HepG2 (cell line): ENCODE measurements around the gene COMMD10. TPM values are rescaled to one million over a fixed set of nuclear protein-coding genes. Genes with fewer than 3 reads are reported as not detected.

Source experiments
- ATAC-seq: fragments of 200-7000 bp; cut with Tn5 transposase; 3 replicates; pipeline ENCODE4 v1.9.1; 2020; ENCODE audit warnings: mild to moderate bottlenecking, moderate library complexity
- BruUV-seq: library from RNA; stranded (reverse); fragments of 400-500 nt; replicated peaks from 2 replicates; lab custom pipeline; 2021; lab: Mats Ljungman, UMichigan
- CTCF ChIA-PET: fragments of 300-600 bp; formaldehyde crosslinking; extraction: SDS; loops from one replicate; lab custom pipeline; 2021; ENCODE audit warnings: low total read pairs, inconsistent platforms, low intra/inter-chr PET ratio; lab: Yijun Ruan, JAX
- POLR2A ChIA-PET: fragments of 350-600 bp; sonication (Branson Sonifier 250); formaldehyde crosslinking; loops from one replicate; lab custom pipeline; 2020; ENCODE audit warnings: antibody characterized with exemption, inconsistent platforms; lab: Yijun Ruan, JAX
- DNase-seq: peaks from one replicate; pipeline ENCODE4 v3.0.0-alpha.2; 2015; ENCODE audit warnings: low spot score
- FAIRE-seq: peaks from 3 replicates; lab custom pipeline; 2011; peaks lifted over from hg19 to GRCh38; lab: Jason Lieb, UNC
- H2AFZ ChIP-seq: one replicate; pipeline ENCODE4 v1.6.1; 2011; ENCODE audit warnings: low read length, inconsistent platforms
- H3K27ac ChIP-seq: fragments of 300-600 bp; 3 replicates; pipeline ENCODE4 v1.8.0; 2011; ENCODE audit warnings: mixed run types, mild to moderate bottlenecking, mixed read lengths, low read length, inconsistent platforms; ENCODE audit not compliant: insufficient read depth; ENCODE audit errors: extremely low read length
- H3K27me3 ChIP-seq, 2 experiments: fragments of 200-600 bp in 1 of 2; 2 replicates in 1 of 2; 3 replicates in 1 of 2; pipeline versions ENCODE4 v1.6.0 to v1.8.0; 2011; ENCODE audit warnings: low read length in 2 of 2, mild to moderate bottlenecking in 2 of 2, moderate library complexity in 2 of 2, inconsistent platforms in 1 of 2; ENCODE audit not compliant: insufficient read depth in 2 of 2, control insufficient read depth in 1 of 2
- H3K36me3 ChIP-seq, 2 experiments: fragments of 200-600 bp in 1 of 2; replicated peaks in 1 of 2; 2 replicates in 1 of 2; 3 replicates in 1 of 2; pipeline versions ENCODE4 v1.5.1 to v1.8.0; 2011; ENCODE audit warnings: low read length in 2 of 2, inconsistent platforms in 1 of 2; ENCODE audit not compliant: insufficient read depth in 2 of 2, control insufficient read depth in 1 of 2
- H3K4me1 ChIP-seq: 2 replicates; pipeline ENCODE4 v1.5.1; 2012; ENCODE audit warnings: low read length, inconsistent platforms; ENCODE audit not compliant: insufficient read depth
- H3K4me2 ChIP-seq: 2 replicates; pipeline ENCODE4 v1.6.0; 2011; ENCODE audit warnings: low read depth, low read length, inconsistent platforms
- H3K4me3 ChIP-seq, 3 experiments: fragments of 200-600 bp in 1 of 3; sonication (generic), shearing (Covaris generic) in 1 of 3; replicated peaks in 1 of 3; 2 replicates each; pipeline ENCODE4 v1.5.1; 2011 to 2016; ENCODE audit warnings: low read length in 3 of 3, inconsistent platforms in 2 of 3, low read depth in 2 of 3, mild to moderate bottlenecking in 2 of 3, control low read depth in 1 of 3, mixed read lengths in 1 of 3; ENCODE audit not compliant: insufficient read depth in 1 of 3
- H3K79me2 ChIP-seq: one replicate; pipeline ENCODE4 v1.6.1; 2011; ENCODE audit warnings: low read length, inconsistent platforms; ENCODE audit not compliant: insufficient read depth
- H3K9ac ChIP-seq: 2 replicates; pipeline ENCODE4 v1.6.0; 2011; ENCODE audit warnings: mild to moderate bottlenecking, low read depth, low read length, inconsistent platforms; ENCODE audit not compliant: insufficient read depth
- H3K9me3 ChIP-seq: 2 replicates; pipeline ENCODE4 v1.5.1; 2012; ENCODE audit warnings: mild to moderate bottlenecking, low read length
- H4K20me1 ChIP-seq: 2 replicates; pipeline ENCODE4 v1.6.0; 2011; ENCODE audit warnings: inconsistent platforms, mild to moderate bottlenecking, low read length, moderate library complexity; ENCODE audit not compliant: insufficient read depth
- HNRNPK ChIP-seq: fragments of 200-400 bp; formaldehyde crosslinking; IDR thresholded peaks from 2 replicates; pipeline ENCODE4 v1.6.1; 2018; ENCODE audit warnings: low read length, low read depth, moderate library complexity, mild to moderate bottlenecking; ENCODE audit not compliant: poor library complexity, severe bottlenecking
- NBN ChIP-seq: fragments of 450-650 bp; conservative IDR thresholded peaks from 2 replicates; pipeline ENCODE4 v1.6.1; 2017
- RAD21 ChIP-seq: fragments of 450-650 bp; formaldehyde crosslinking; IDR thresholded peaks from 2 replicates; pipeline ENCODE4 v1.5.0; 2020; ENCODE audit warnings: mild to moderate bottlenecking
- SMAD9 ChIP-seq: sonication (generic); formaldehyde crosslinking; IDR thresholded peaks from 2 replicates; pipeline ENCODE4 v1.5.1; 2020; ENCODE audit warnings: mild to moderate bottlenecking, missing genetic modification reagents
- ZNF138 ChIP-seq: sonication (generic); formaldehyde crosslinking; IDR thresholded peaks from 2 replicates; pipeline ENCODE4 v1.5.0; 2020; ENCODE audit warnings: mild to moderate bottlenecking, low read depth, missing genetic modification reagents
- WGBS: methylation state at CpG from one replicate; pipeline ENCODE4 v1.1.6; 2017; ENCODE audit warnings: low lambda C conversion rate; 5-methylcytosine and 5-hydroxymethylcytosine counted together
- in situ Hi-C: cut with HindIII; loops from 2 replicates; pipeline ENCODE4 v1.10.0; 2017; ENCODE audit warnings: low pct_unique_long_range_greater_than_20kb; ENCODE audit not compliant: extremely low pct_ligation_motif_present
- intact Hi-C: fragments of 100-400 bp; cut with micrococcal nuclease; formaldehyde crosslinking; loops from one replicate; pipeline ENCODE4 v1.10.0; 2022; ENCODE audit not compliant: unreplicated experiment
- polyA plus RNA-seq, 8 experiments: library from polyadenylated mRNA; depleted of rRNA in 3 of 8; stranded (reverse) in 7 of 8; unstranded in 1 of 8; fragments of >200 nt; fragmentation: Illumina TruSeq in 4 of 8; extraction: Trizol in 4 of 8; gene quantifications; 2 replicates each; pipeline versions ENCODE4 v1.2.1 to v1.2.3, GENCODE V29; 2011 to 2016; ENCODE audit warnings: low read depth in 4 of 8, missing spikeins in 1 of 8, mixed read lengths in 1 of 8; ENCODE audit not compliant: insufficient read depth in 1 of 8
- total RNA-seq, 5 experiments: library from RNA; depleted of rRNA; stranded (reverse); fragments of >200 nt; fragmentation: Illumina TruSeq; extraction: Trizol; gene quantifications; 2 replicates each; pipeline ENCODE4 v1.2.3, GENCODE V29; 2016; ENCODE audit warnings: low read depth in 1 of 5
- TF ChIP-seq, protein P1 (sequence below): sonication (generic); formaldehyde crosslinking; IDR thresholded peaks from 2 replicates; pipeline ENCODE4 v1.9.0; 2022; ENCODE audit warnings: missing genetic modification reagents, mild to moderate bottlenecking, borderline replicate concordance

The COMMD10 gene
- total and polyA plus RNA-seq, 2 of the 13 experiments (the other 11 are each of a cell fraction or from before 2014, with no cell fraction given), result 16.9 to 39.3 TPM

DNA sequence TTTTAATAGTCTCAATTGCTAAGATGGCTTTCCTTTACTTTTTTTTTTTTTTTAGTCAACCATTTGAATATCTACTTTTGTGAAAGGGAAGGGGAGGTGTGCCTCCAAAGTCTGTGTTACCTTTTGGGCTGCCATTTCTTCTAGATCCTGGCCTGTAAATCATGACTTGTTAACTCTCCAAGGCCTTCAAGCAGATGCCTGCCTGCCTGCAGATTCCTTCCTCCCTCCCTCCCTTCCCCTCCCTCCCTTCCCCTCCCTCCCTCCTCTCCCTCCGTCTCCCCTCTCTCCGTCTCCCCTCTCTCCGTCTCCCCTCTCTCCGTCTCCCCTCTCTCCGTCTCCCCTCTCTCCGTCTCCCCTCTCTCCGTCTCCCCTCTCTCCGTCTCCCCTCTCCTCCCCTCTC, 73.1 kb downstream of the COMMD10 start:
- Histone ChIP-seq H3K27me3 (no peaks in the 10 kb centered on the region), H3K9me3 (no peaks in the 10 kb centered on the region), H3K9ac (no peak overlapping the region), H3K4me3 (no peak overlapping the region), H3K4me2 (no peak overlapping the region), H4K20me1 (no peaks in the 10 kb centered on the region), H3K27ac (no peak overlapping the region), H3K36me3 (no peaks in the 10 kb centered on the region), H3K79me2 (no peaks in the 10 kb centered on the region), H2AFZ (no peak overlapping the region), H3K4me1 (peaks cover 19% of the 10 kb centered on the region)
- FAIRE-seq, result no peak
- in situ Hi-C loops, result no loop called here
- intact Hi-C loops, result no loop called here
- over 99% methylated on average over 8 of the region's 8 CpGs for WGBS
- ChIA-PET CTCF (no interaction called here), POLR2A (no interaction called here)
- ATAC-seq, result no peak
- peak; percentile 61 for TF ChIP-seq HNRNPK
- TF ChIP-seq SMAD9 (CRISPR knock-in tag), result no peak
- no peak for TF ChIP-seq NBN
- TF ChIP-seq, protein P1, sequence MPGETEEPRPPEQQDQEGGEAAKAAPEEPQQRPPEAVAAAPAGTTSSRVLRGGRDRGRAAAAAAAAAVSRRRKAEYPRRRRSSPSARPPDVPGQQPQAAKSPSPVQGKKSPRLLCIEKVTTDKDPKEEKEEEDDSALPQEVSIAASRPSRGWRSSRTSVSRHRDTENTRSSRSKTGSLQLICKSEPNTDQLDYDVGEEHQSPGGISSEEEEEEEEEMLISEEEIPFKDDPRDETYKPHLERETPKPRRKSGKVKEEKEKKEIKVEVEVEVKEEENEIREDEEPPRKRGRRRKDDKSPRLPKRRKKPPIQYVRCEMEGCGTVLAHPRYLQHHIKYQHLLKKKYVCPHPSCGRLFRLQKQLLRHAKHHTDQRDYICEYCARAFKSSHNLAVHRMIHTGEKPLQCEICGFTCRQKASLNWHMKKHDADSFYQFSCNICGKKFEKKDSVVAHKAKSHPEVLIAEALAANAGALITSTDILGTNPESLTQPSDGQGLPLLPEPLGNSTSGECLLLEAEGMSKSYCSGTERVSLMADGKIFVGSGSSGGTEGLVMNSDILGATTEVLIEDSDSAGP (CRISPR knock-in tag), result no peak
- no TSS peak for BruUV-seq
- no peak for DNase-seq

DNA sequence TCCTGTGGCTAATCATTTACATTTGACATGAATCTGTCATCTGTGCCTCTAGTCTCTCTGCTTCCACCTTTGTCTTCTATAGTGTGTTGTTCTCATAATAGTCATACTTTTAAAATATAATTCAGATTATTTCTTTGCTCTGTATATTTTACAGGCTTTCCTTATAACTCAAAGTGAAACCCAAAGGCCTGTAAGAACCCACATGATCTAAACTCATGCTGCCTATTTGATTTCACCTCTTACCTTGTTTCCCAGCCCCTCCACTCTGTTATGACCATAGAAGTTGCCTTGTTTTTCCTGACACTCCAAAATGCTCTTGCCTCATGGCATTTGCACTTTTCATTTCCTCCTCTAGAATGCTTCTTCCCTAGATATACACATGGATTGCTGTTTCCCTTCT, 74.2 kb downstream of the COMMD10 start:
- H3K4me3 ChIP-seq, result no peak overlapping the region
- intact Hi-C loops (no loop called here), in situ Hi-C loops (no loop called here)
- H4K20me1 ChIP-seq, result no peaks in the 10 kb centered on the region
- no peak for FAIRE-seq
- H3K4me1 ChIP-seq, result peaks cover 11% of the 10 kb centered on the region
- no TSS peak for BruUV-seq
- CTCF ChIA-PET, result no interaction called here
- TF ChIP-seq RAD21 (no peak), ZNF138 (CRISPR knock-in tag) (no peak)
- TF ChIP-seq, all 625 proteins: peak for 0
- H2AFZ ChIP-seq, result no peak overlapping the region
- H3K9me3 ChIP-seq, result no peaks in the 10 kb centered on the region
- H3K27me3 ChIP-seq, result no peaks in the 10 kb centered on the region
- no peaks in the 10 kb centered on the region for H3K79me2 ChIP-seq
- H3K4me2 ChIP-seq, result no peak overlapping the region
- no peak overlapping the region for H3K9ac ChIP-seq
- H3K27ac ChIP-seq, result no peak overlapping the region
- POLR2A ChIA-PET, result no interaction called here
- no peak for DNase-seq
- ATAC-seq, result no peak
- H3K36me3 ChIP-seq, result no peaks in the 10 kb centered on the region
